Activated B cell treated with CpG ODN at 0.5 μM for 24 hours (primary cell): ENCODE results near the gene PADI2. TPM values are rescaled to one million over a fixed set of nuclear protein-coding genes. Genes with fewer than 3 reads are reported as not detected.

Experiments
- ATAC-seq: fragments of 200-7000 bp; cut with Tn5 transposase; one replicate; pipeline ENCODE4 v1.10.0; 2021; ENCODE audit warnings: low read depth, mild to moderate bottlenecking, moderate library complexity
- CTCF ChIA-PET: fragments of 350-600 bp; sonication (Branson Sonifier 250); formaldehyde crosslinking; loops from one replicate; lab custom pipeline; 2021; ENCODE audit warnings: antibody characterized with exemption; lab: Charles Lee
- POLR2A ChIA-PET: fragments of 350-600 bp; sonication (Branson Sonifier 250); formaldehyde crosslinking; loops from one replicate; lab custom pipeline; 2021; ENCODE audit warnings: antibody characterized with exemption; lab: Charles Lee
- DNase-seq: peaks from one replicate; pipeline ENCODE4 v3.0.0; 2022
- H3K27ac Mint-ChIP-seq: one replicate; pipeline ENCODE4 v1.8.0; 2020; ENCODE audit warnings: mixed read lengths
- H3K27me3 Mint-ChIP-seq: one replicate; pipeline ENCODE4 v1.8.0; 2021; ENCODE audit warnings: mixed read lengths
- H3K36me3 Mint-ChIP-seq: one replicate; pipeline ENCODE4 v1.8.0; 2021; ENCODE audit warnings: low read depth, mixed read lengths
- H3K4me1 Mint-ChIP-seq: one replicate; pipeline ENCODE4 v1.8.0; 2021; ENCODE audit warnings: mixed read lengths
- H3K4me3 Mint-ChIP-seq: one replicate; pipeline ENCODE4 v1.8.0; 2020; ENCODE audit warnings: mild to moderate bottlenecking, mixed read lengths
- H3K9me3 Mint-ChIP-seq: one replicate; pipeline ENCODE4 v1.8.0; 2020; ENCODE audit warnings: mixed read lengths
- CTCF ChIP-seq: fragments of 200-600 bp; IDR thresholded peaks from one replicate; pipeline ENCODE4 v1.8.0; 2022; ENCODE audit warnings: antibody characterized with exemption, mild to moderate bottlenecking
- intact Hi-C: fragments of 100-400 bp; cut with micrococcal nuclease; formaldehyde crosslinking; loops from one replicate; pipeline ENCODE4 v1.15.1; 2024
- total RNA-seq: library from RNA; stranded (reverse); gene quantifications from 2 replicates; pipeline ENCODE4 v1.2.3, GENCODE V29; 2022

Gene PADI2
- total RNA-seq, 1 donor from 2014 or later, result 7.2 TPM

GRCh38 chr1:17120481-17120877, 1.2 kb upstream of the PADI2 start:
- Mint-ChIP-seq H3K4me1 (peaks cover 34% of the 10 kb centered on the region), H3K4me3 (peak overlapping the region; percentile 77), H3K9me3 (no peaks in the 10 kb centered on the region), H3K36me3 (no peaks in the 10 kb centered on the region), H3K27ac (no peak overlapping the region), H3K27me3 (peaks cover 12% of the 10 kb centered on the region)
- DNase-seq (no peak), ATAC-seq (no peak)
- no peak for TF ChIP-seq CTCF
- ChIA-PET CTCF (no interaction called here), POLR2A (interaction anchor here (0.6 to 1.3 kb wide), 3 partner anchors 8 to 115 kb away, joined by 3 to 4 read pairs (median 4); no protein-coding TSS in a partner anchor)
- intact Hi-C loops, result loop anchor here (1.0 kb wide), 1 partner anchor 61 kb away; no protein-coding TSS in a partner anchor

GRCh38 chr1:17119773-17120480, 676 bp upstream of the PADI2 start:
- TF ChIP-seq CTCF, result no peak
- peaks cover 13% of the 10 kb centered on the region for H3K27me3 Mint-ChIP-seq
- DNase-seq, result peak; percentile 42
- H3K36me3 Mint-ChIP-seq, result no peaks in the 10 kb centered on the region
- intact Hi-C loops, result loop anchor here (1.0 kb wide), 2 partner anchors 61 to 66 kb away; partner anchors contain the start of gene SDHB
- ChIA-PET CTCF (no interaction called here), POLR2A (interaction anchor here (0.6 to 1.3 kb wide), 3 partner anchors 8 to 115 kb away, joined by 3 to 4 read pairs (median 4); no protein-coding TSS in a partner anchor)
- peaks cover 34% of the 10 kb centered on the region for H3K4me1 Mint-ChIP-seq
- ATAC-seq, result peak; percentile 80
- H3K4me3 Mint-ChIP-seq, result peak overlapping the region; percentile 77
- peak overlapping the region; percentile 35 for H3K27ac Mint-ChIP-seq
- no peaks in the 10 kb centered on the region for H3K9me3 Mint-ChIP-seq

GRCh38 chr1:17118706-17119075, 560 bp downstream of the PADI2 start:
- H3K36me3 Mint-ChIP-seq, result no peaks in the 10 kb centered on the region
- DNase-seq (peak; percentile 24), ATAC-seq (no peak)
- POLR2A ChIA-PET, result no interaction called here
- CTCF ChIA-PET, result no interaction called here
- peaks cover 13% of the 10 kb centered on the region for H3K27me3 Mint-ChIP-seq
- H3K9me3 Mint-ChIP-seq, result no peaks in the 10 kb centered on the region
- intact Hi-C loops, result loop anchor here (1.0 kb wide), 1 partner anchor 64 kb away; the partner anchor contains the start of gene SDHB
- H3K4me1 Mint-ChIP-seq, result peaks cover 34% of the 10 kb centered on the region
- no peak for TF ChIP-seq CTCF
- H3K27ac Mint-ChIP-seq, result no peak overlapping the region
- H3K4me3 Mint-ChIP-seq, result peak overlapping the region; percentile 79

- ChIA-PET CTCF (no interaction called here), POLR2A (no interaction called here)
- Mint-ChIP-seq H3K4me3 (peak overlapping the region; percentile 79), H3K36me3 (no peaks in the 10 kb centered on the region), H3K27me3 (peaks cover 13% of the 10 kb centered on the region), H3K27ac (no peak overlapping the region), H3K9me3 (no peaks in the 10 kb centered on the region), H3K4me1 (peaks cover 33% of the 10 kb centered on the region)
- no peak for TF ChIP-seq CTCF
- intact Hi-C loops, result no loop called here
- DNase-seq, result no peak
- no peak for ATAC-seq
These were observed 983 bp downstream of the PADI2 start for GRCh38 chr1:17118268-17118667.

- H3K27ac Mint-ChIP-seq, result no peak overlapping the region
- intact Hi-C loops, result no loop called here
- no peaks in the 10 kb centered on the region for H3K36me3 Mint-ChIP-seq
- peaks cover 13% of the 10 kb centered on the region for H3K27me3 Mint-ChIP-seq
- no peaks in the 10 kb centered on the region for H3K9me3 Mint-ChIP-seq
- ChIA-PET CTCF (no interaction called here), POLR2A (no interaction called here)
- peak overlapping the region; percentile 79 for H3K4me3 Mint-ChIP-seq
- peaks cover 32% of the 10 kb centered on the region for H3K4me1 Mint-ChIP-seq
- ATAC-seq (no peak), DNase-seq (no peak)
- TF ChIP-seq CTCF, result no peak
These were observed 1.6 kb downstream of the PADI2 start for GRCh38 chr1:17117451-17118265.
